Jurkat, Clone E6-1 (cell line): ENCODE results near the gene EPN2.
A peak's percentile ranks its signal among the peaks of the same experiment; 100 is the strongest.

Experiments used
- DNase-seq: peaks from one replicate; pipeline ENCODE4 v3.0.0-alpha.2; 2011; ENCODE audit warnings: low read depth, low spot score
- H3K4me3 ChIP-seq: 2 replicates; pipeline ENCODE4 v1.5.1; 2011; ENCODE audit warnings: mild to moderate bottlenecking, low read length, control low read depth, moderate library complexity

Gene EPN2

DNA sequence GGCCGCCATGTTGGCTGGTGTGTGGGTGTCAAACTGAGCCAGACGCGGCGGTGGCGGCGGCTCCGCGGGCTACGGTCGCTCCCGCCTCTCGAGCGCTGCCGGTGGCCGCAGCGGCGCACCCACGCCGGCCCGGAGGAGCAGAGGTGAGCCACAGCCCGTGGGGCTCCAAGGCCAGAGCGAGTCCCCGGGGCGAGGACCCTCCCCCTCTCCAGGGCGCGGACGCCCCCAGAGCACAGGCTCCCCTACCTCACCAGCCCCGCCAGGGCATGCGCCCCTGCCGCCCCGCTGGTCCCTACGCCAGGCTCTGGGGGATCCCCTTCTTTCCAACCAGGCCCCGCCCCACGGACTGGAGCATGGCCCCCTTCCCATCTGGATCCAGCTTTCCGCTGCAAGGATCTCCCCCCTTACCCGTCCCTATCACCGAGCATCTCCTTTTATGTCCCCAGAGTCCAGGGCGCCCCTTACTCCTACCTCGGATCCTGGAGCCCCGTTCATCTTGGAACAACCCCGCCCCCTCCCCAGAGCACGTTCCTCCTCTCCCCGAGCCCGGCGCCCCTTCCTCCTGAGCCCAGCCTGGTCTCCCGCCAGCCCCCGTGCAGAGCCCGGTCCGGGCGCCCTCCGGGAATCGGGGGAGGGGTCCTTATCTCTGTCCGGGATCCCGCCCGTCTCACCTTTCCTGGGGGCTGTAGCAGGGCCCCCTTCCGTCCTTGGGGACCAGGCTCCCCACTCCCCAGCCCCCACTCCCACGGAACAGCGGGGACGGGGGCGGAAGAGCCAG is 412 bp downstream of the EPN2 start:
- DNase-seq = no peak
- peak overlapping the region; percentile 77 for H3K4me3 ChIP-seq

- peak overlapping the region; percentile 77; the same call in 1 of the 2 replicates for H3K4me3 ChIP-seq
- DNase-seq = no peak
Measured at GRCh38 chr17:19238167-19238505, 970 bp downstream of the EPN2 start.

DNA sequence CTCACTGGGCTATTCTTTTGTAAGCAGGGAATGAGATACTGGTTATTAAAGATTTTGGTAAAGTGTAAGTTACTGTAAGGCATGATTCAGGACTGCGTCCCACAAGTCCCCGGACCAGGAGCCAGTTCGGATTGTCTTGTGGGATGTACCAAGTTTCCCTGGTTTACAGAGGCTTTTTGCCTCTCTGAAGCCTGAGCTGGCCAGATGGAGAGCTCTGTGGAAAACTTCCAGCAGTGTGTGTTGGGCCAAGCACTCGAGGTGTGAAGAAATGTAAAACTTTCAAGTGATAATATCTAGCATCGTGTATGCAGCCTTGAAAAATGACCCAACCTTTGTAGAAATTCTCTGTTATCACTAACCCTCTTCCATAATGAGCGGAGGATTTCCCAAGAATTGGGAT is 2.4 kb downstream of the EPN2 start:
- DNase-seq = no peak
- no peak overlapping the region for H3K4me3 ChIP-seq

DNA sequence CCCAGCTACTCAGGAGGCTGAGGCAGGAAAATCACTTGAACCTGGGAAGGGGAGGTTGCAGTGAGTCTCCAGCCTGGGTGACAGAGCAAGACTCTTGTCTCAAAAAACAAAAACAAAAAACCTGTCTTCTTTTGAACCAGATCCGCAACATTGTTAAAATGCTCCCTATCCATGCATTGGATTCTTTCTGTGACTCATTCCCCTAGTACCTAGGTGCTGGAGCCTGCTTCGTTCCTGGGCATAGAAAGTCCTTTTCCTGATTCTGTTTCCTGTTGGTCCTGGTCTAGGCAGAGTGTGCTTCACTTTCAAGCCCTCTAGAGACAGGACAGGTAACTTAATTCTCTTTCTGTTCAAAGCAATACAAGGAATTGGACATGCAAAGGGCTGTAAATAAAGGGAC is 5.2 kb downstream of the EPN2 start:
- H3K4me3 ChIP-seq = no peak overlapping the region
- DNase-seq = no peak

DNA sequence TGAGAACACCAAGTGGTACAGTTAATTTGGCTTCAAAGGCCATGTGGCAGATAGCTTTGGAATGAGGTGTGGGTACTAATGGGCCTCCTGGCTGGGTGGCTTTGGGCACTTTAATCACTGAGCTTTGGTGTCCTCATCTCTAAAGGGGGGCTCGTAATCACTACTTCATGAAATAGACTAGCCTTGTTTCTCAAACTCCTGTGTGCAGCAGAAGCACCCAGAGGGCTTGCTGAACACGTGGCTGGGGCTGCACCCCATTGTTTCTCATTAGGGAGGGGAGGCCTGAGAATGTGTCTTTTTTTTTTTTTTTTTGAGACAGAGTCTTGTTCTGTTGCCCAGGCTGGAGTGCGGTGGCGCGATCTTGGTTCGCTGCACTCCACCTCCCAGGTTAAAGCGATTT is 5.8 kb downstream of the EPN2 start:
- DNase-seq = no peak
- H3K4me3 ChIP-seq = no peak overlapping the region

DNA sequence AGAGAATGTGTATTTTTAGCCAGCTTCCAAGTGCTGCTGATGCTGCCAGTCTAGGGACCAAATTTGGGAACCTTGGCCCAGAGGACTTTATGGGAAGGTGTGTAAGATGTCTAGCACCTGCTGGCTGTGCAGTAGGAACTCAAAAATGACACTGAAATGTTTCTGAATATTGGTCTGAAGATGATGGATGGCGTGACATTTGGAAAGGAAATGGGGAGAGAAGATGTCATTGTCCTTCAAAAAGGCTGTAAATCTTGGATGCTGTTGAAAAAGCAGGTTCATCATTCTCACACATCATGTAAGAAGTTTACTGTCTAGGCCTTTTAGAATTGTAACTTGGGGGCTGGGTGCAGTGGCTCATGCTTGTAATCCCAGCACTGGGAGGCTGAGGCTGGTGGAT is 6.7 kb downstream of the EPN2 start:
- DNase-seq = no peak
- no peak overlapping the region for H3K4me3 ChIP-seq

DNA sequence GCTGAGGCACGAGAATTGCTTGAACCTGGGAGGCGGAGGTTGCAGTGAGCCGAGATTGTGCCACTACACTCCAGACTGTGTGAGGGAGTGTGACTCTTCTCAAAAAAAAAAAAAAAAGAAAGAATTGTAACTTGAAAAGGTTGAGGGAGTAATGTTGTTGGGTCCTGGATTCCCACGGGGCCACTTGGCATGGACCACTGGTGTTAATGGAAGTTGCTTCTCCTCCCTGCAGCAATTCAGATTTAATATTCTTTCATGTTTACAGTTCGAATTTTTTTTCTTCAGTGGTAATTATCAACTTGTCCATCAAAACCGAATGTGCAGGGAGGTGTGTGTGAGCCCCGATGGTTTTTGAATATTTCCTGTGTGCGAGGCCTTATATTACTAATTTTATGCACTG is 7.2 kb downstream of the EPN2 start:
- no peak for DNase-seq
- H3K4me3 ChIP-seq = no peak overlapping the region

DNA sequence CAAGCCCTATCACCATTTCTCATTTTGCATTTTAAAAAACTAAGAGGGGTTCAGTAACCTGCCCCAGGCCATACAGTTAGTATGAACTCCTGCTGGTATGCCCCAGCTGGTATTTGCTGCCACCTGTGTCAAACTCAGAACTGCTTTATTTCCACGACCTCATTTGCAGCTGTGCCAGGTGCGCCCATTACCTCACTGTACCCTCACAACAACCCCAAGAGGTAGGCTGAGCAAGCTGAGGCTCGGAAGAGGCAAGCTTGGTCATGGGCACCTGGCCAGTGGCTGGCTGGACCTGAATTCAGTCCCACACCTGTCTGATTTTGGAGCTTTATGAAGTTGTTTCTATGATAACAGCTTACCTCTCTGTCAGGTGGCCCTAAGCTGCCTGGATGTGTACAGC is 7.6 kb downstream of the EPN2 start:
- no peak overlapping the region for H3K4me3 ChIP-seq
- no peak for DNase-seq

- no peak overlapping the region for H3K4me3 ChIP-seq
- DNase-seq = no peak
Measured at GRCh38 chr17:19247473-19247872, 10.3 kb downstream of the EPN2 start.

DNA sequence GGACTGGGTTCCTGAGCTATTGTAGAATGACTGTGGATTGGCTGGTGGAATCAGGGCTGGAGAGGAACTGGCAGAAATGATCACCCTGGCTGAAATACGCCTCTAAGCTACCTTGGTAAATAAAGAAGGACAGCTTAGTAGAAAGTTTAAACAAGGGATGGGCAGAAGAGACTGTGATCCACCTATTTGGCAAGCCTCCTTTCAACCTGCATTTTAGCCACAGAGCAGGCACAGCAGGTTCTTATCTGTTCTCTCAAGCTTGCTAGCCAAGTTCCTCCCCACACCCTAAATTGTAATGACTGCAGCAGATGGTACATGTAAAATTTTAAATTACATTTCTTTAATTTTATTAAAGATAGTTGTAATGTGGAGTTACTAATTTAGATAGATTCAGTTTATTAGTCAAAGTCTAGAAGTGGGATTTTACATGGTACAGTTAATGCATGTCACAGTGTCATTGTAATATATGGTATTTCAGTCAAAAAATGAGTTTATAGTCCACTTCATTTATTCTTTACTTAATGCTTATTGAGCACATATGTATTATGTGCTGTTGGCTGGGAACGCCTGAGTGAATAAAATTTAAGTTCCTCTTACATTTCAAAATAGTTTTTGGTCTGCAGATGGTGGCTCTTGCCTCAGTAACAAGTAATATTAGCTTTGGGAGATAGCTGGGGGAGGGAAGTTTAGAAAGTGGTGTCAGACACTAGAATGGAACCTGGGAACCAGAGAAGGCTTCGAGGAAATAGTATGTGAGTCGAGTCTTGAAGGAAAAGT is 11.2 kb downstream of the EPN2 start:
- no peak overlapping the region for H3K4me3 ChIP-seq
- DNase-seq = no peak

- H3K4me3 ChIP-seq = no peak overlapping the region
- DNase-seq = no peak
Measured at GRCh38 chr17:19248928-19249574, 11.9 kb downstream of the EPN2 start.

GRCh38 chr17:19249681-19250080 is 12.5 kb downstream of the EPN2 start:
- DNase-seq = no peak
- H3K4me3 ChIP-seq = no peak overlapping the region

- DNase-seq = no peak
- no peak overlapping the region for H3K4me3 ChIP-seq
Measured at GRCh38 chr17:19250421-19251173, 13.4 kb downstream of the EPN2 start.

DNA sequence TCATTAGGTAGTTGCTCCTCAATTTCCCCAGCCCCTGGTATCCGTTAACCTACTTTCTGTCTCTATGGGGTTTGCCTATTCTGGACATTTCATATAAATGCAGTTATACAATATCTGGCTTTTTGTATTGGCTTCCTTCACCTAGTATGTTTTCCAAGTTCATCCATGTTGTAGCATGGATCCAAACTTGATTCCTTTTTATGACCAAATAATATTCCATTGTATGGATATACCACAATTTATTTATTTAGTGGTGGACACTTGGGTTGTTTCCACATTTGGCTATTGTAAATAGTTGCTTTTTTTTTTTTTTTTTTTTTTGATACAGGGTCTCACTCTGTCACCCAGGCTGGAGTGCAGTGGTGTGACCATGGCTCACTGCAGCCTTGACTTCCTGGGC is 15.9 kb downstream of the EPN2 start:
- no peak for DNase-seq
- no peak overlapping the region for H3K4me3 ChIP-seq

DNA sequence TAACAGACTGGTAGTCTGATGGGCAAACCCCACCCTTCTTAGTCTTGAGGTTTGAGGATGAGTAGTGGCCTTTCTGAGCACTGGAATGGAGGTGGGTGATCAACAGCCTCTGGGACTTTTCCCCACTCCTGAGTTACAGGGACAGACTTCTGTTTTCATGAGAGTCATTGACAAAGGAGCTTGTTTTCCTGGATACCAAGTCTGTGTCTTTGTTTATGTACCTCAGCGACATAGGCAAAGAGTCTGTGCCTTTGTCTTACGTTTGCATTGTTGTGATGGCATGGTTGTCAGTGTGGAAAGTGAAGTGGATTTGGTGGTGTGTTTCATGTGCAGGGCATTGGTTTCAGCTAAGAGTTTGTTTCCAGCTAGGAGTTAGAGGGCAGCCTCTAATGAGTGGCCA is 17.5 kb downstream of the EPN2 start:
- DNase-seq = no peak
- H3K4me3 ChIP-seq = no peak overlapping the region

GRCh38 chr17:19255279-19255678 is 18.1 kb downstream of the EPN2 start:
- no peak for DNase-seq
- H3K4me3 ChIP-seq = no peak overlapping the region

- no peak for DNase-seq
- H3K4me3 ChIP-seq = no peak overlapping the region
Measured at GRCh38 chr17:19258371-19258770, 21.2 kb downstream of the EPN2 start.

GRCh38 chr17:19260958-19261357 is 23.8 kb downstream of the EPN2 start:
- H3K4me3 ChIP-seq = no peak overlapping the region
- DNase-seq = no peak

GRCh38 chr17:19261426-19261825 is 24.3 kb downstream of the EPN2 start:
- DNase-seq = no peak
- no peak overlapping the region for H3K4me3 ChIP-seq
